Activated T-helper 17 cell treated with anti-CD3 and anti-CD28 coated beads, Interleukin-2, amount 50 U/mL, for 72 hours (primary cell): ENCODE results near the gene TRIP13. TPM values are rescaled to one million over a fixed set of nuclear protein-coding genes. Genes with fewer than 3 reads are reported as not detected.
A peak's percentile ranks its signal among the peaks of the same experiment; 100 is the strongest.

Experiments used
- ATAC-seq: fragments of 150-1000 bp; cut with Tn5 transposase; replicated peaks from 2 replicates; pipeline ENCODE4 v1.10.0; 2021; ENCODE audit warnings: mild to moderate bottlenecking, moderate library complexity
- H3K27ac Mint-ChIP-seq: one replicate; pipeline ENCODE4 v1.8.0; 2022; ENCODE audit warnings: mixed read lengths
- H3K27me3 Mint-ChIP-seq: one replicate; pipeline ENCODE4 v1.8.0; 2022; ENCODE audit warnings: mixed read lengths
- H3K36me3 Mint-ChIP-seq: one replicate; pipeline ENCODE4 v1.8.0; 2022; ENCODE audit warnings: low read depth, mild to moderate bottlenecking, mixed read lengths
- H3K4me1 Mint-ChIP-seq: one replicate; pipeline ENCODE4 v1.8.0; 2022; ENCODE audit warnings: mixed read lengths
- H3K4me3 Mint-ChIP-seq: one replicate; pipeline ENCODE4 v1.8.0; 2022; ENCODE audit warnings: mild to moderate bottlenecking, mixed read lengths
- H3K9me3 Mint-ChIP-seq: one replicate; pipeline ENCODE4 v1.8.0; 2022; ENCODE audit warnings: mixed read lengths
- total RNA-seq, 2 donors: library from RNA; stranded (reverse); gene quantifications; one replicate each; pipeline ENCODE4 v1.2.3, GENCODE V29; 2022

The TRIP13 gene
- total RNA-seq, 2 donors from 2014 or later, result 18.3 to 45.0 TPM

DNA sequence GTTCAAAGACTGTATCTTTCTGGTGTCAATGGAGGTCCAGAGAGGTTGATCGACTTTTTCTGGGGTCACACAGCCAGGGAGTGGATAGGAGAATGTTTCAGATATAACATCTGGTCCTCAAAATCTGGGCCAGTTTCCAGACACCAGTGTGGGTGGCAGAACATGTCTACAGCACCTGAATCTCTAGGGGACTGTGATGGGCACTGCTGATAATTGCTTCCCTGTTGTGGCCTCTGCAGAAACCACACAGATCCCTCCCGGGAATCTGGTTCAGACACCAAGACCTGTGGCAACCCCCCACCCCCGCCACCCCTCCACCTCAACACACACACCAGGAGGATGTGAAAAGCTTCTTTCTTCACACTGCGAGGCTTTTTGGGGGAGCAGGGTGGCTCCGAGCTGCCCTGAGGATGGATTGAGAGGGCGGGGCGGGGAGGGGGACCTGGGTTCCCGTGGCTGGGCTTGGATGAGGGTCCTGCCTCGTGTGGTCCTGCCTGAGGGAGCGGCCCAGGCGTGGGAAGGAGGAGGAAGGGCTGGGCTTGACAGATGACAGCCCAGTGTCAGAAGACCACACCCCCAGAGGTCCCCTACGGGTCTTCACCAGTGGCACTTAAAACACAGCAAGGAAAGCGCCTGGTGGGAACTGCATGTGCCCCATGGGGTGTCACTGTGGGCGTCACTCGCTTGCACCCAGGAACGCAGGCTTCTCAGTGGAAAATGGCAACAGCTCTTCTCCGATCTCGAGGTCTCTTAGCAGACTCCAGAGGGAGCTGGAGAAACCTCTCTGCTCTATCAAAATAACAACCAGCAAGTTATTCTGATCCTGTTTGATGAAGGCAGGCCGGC lies 55.2 kb downstream of the TRIP13 start:
- H3K27ac Mint-ChIP-seq, result no peak overlapping the region
- H3K36me3 Mint-ChIP-seq, result no peaks in the 10 kb centered on the region

DNA sequence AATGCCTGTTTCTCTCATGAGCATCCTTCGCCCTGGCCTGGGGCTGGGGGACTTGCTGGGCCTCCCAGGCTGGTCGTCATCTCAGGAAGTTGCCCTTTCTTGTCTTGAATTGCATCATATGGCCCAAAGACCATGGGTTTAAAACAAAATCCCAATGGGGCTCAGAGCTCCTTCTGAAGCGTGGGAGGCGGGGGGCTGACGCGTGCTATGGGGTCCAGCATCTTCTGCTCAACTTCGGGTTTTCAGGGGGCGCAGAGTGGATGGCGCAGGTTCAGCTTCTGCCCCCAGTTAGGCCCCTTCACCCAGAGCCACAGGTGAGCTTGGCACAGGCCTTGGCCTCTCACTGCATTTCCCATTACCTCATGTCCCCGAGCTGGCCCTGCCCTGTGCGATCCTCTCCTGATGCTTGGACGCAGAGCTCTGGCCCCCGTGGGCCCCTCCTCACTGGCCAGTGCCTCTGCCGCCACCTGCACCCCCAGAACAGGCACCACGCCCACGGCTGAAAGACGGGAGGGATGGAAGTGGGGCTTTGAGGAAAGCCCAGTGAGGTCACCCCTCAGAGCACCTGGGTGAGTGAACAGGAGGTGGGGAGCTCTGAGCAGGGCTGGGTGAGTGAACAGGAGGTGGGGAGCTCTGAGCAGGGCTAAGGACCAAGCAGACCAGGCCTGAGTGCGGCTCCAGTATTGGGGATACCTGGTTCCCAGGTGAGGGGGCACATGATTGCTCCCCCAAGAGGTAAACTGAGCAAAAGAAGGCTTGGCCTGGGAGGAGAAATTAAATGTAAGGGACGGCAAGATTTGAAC lies 56.0 kb downstream of the TRIP13 start:
- H3K27me3 Mint-ChIP-seq, result peaks cover 55% of the 10 kb centered on the region
- H3K27ac Mint-ChIP-seq, result no peak overlapping the region
- no peak overlapping the region for H3K4me3 Mint-ChIP-seq
- no peaks in the 10 kb centered on the region for H3K9me3 Mint-ChIP-seq
- ATAC-seq, result no peak
- H3K36me3 Mint-ChIP-seq, result no peaks in the 10 kb centered on the region
- peaks cover 2% of the 10 kb centered on the region for H3K4me1 Mint-ChIP-seq

More for the DNA sequence above, 55.2 kb downstream of the TRIP13 start:
- peaks cover 4% of the 10 kb centered on the region for H3K4me1 Mint-ChIP-seq
- H3K9me3 Mint-ChIP-seq, result no peaks in the 10 kb centered on the region
- peaks cover 50% of the 10 kb centered on the region for H3K27me3 Mint-ChIP-seq
- no peak overlapping the region for H3K4me3 Mint-ChIP-seq
- no peak for ATAC-seq

DNA sequence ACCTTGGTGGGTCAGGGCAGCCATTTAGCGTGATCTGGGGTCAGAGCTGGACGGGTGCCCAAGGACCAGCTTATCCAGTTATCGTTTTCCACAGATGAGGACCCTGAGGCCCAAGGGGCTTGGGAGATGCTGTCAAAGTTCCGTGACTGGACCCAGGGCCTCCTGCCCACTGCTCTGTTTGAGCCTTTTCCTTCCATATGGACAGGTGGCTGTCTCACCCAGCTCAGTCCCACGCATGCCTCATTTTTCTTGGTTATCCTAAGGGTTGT lies 56.5 kb downstream of the TRIP13 start:
- H3K4me3 Mint-ChIP-seq, result no peak overlapping the region
- no peak for ATAC-seq
- no peaks in the 10 kb centered on the region for H3K9me3 Mint-ChIP-seq
- no peak overlapping the region for H3K27ac Mint-ChIP-seq
- H3K4me1 Mint-ChIP-seq, result no peaks in the 10 kb centered on the region
- H3K36me3 Mint-ChIP-seq, result no peaks in the 10 kb centered on the region
- peaks cover 58% of the 10 kb centered on the region for H3K27me3 Mint-ChIP-seq

DNA sequence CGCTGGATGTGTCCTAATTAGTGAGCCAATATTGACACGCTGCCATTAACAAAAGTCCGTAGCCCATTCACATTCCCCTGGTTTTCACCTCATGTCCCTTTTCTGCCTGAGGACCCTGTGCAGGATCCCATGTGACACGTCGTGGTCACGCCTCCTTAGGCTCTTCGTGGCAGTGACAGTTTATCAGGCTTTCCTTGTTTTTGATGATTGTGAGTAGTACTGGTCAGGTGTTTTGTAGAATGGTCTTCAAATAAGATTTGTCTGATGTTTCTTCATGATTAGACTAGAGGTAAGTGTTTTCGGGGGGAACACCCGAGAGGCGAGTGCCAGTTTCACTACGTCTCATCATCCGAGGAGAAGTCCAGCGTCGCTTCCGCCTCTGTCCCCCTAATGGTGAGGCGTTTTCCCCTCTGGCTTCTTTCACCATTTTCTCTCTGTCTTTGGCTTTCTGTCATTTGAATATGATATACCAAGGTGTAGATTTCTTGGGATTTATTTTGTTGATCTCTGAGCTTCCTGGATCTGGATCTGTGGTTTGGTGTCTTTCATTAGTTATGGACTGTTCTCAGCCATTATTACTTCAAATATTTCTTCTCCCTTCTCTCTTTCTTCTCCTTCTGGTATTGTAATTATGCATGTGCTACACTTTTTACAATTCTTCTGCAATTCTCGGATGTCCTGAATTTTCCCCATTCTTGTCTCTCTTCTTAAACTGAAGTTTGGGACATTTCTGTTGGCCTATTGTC lies 57.3 kb downstream of the TRIP13 start:
- H3K27me3 Mint-ChIP-seq, result peaks cover 53% of the 10 kb centered on the region
- ATAC-seq, result no peak
- H3K4me1 Mint-ChIP-seq, result peaks cover under 1% of the 10 kb centered on the region
- H3K9me3 Mint-ChIP-seq, result no peaks in the 10 kb centered on the region
- H3K4me3 Mint-ChIP-seq, result no peak overlapping the region
- H3K27ac Mint-ChIP-seq, result no peak overlapping the region
- no peaks in the 10 kb centered on the region for H3K36me3 Mint-ChIP-seq

DNA sequence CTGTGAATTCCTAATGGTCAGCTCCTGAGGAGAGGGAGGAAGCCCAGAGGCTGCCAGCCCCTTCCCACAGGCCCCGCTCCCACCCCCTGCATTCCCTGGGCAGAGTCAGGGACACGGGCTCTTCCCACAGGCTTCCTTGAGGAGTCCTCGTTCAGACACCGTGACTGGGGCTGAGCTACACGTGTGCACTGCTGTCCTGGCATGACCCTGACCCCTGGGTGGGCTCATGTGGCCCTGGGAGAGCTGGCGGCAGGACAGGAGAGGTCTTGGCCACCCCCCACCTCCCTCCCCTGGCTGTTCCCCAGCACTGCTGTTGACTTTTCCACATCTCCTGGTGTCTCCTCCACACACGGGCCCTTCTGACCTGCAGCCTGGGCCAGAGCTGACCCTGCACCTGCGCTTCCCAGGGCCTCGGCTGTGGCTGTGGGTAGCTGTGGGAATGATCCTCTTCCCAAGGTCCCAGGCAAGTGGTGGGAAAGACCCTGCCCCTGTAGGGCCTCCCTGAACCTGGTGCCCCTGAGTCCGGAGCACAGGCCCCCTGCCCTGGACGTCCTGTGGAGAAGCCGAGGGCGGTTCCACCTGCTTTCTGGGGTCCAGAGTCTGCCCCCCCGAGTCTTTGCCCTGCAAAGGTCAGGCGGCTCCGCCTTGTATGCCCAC lies 59.4 kb downstream of the TRIP13 start:
- Mint-ChIP-seq H3K36me3 (no peaks in the 10 kb centered on the region), H3K27ac (no peak overlapping the region), H3K27me3 (peaks cover 58% of the 10 kb centered on the region), H3K9me3 (no peaks in the 10 kb centered on the region), H3K4me1 (peaks cover 11% of the 10 kb centered on the region), H3K4me3 (no peak overlapping the region)
- no peak for ATAC-seq

DNA sequence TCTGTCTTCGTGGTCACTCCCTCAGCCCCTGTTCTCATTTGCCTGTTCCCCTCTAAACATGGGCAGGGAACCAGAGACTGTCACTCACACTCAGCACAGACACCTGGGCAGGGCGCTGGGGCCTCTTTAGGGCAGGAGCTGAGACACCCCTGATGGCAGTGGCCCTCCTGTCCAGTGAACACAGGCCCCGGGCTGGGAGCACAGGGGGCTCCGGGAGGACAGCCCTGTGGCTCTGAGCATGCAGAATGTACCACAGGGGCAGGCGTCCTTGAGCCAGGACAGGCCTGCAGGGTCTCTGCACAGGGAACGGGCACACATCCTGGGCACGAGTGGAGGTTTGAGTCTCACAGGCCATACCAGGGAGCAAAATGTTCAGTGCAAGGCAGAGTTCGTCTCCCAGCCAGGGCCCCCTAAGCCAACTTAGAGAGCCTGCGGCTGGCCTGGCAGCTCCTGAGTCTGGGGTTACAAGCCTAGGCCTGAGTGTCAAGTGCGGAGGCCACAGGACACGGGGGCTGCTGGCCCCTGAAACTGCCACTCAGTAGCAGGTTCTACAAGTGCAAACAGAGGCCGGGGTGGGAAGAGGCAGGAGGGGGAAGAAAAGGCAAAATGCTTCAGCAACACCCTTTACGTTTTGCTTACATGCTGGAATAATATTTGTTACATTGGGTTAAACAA lies 60.0 kb downstream of the TRIP13 start:
- Mint-ChIP-seq H3K36me3 (no peaks in the 10 kb centered on the region), H3K9me3 (no peaks in the 10 kb centered on the region), H3K27me3 (peaks cover 55% of the 10 kb centered on the region), H3K27ac (no peak overlapping the region), H3K4me3 (no peak overlapping the region), H3K4me1 (peaks cover 11% of the 10 kb centered on the region)
- ATAC-seq, result no peak

DNA sequence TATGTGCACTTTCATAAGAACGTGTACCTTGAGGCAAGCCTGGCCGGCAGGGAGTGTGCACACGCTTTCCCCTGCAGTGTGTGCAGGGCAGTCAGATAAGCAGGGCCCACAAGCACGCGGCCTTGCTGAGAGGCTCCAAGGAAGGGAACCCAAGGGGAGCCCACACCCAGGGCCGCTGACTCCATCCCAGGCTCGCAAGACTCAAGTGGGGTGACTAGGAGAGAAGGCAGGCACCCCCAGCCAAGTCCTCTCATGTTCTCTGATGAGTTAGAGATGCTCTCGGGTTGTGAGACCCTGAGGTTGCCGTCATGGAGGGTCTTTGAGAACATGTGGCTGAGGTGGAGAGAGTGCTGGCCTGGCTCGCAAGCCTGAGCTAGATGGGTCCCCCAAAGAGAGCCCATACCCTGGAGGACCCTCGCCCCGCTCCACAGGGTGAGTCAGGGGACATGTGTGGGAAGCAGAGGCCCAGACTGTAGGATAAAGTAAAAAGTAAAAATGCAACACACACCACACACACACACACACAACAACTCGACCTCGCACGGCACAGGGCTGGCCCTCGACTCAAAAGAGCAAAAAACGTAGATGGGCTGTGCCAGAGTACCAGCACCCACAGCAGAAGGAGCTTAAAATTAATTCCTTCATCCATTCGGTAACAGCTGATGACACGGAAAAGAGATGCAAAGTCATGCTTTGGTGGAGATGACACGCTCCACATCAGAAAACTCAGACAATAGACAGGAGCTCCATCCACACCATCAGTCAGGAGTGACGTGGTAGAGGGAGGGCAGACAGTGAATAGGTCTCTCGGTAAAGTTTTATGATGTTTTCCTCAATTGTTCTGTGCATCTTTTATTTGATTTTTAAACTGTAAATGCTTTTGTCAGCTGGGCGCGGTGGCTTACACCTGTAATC lies 61.1 kb downstream of the TRIP13 start:
- no peaks in the 10 kb centered on the region for H3K36me3 Mint-ChIP-seq
- H3K27ac Mint-ChIP-seq, result no peak overlapping the region

DNA sequence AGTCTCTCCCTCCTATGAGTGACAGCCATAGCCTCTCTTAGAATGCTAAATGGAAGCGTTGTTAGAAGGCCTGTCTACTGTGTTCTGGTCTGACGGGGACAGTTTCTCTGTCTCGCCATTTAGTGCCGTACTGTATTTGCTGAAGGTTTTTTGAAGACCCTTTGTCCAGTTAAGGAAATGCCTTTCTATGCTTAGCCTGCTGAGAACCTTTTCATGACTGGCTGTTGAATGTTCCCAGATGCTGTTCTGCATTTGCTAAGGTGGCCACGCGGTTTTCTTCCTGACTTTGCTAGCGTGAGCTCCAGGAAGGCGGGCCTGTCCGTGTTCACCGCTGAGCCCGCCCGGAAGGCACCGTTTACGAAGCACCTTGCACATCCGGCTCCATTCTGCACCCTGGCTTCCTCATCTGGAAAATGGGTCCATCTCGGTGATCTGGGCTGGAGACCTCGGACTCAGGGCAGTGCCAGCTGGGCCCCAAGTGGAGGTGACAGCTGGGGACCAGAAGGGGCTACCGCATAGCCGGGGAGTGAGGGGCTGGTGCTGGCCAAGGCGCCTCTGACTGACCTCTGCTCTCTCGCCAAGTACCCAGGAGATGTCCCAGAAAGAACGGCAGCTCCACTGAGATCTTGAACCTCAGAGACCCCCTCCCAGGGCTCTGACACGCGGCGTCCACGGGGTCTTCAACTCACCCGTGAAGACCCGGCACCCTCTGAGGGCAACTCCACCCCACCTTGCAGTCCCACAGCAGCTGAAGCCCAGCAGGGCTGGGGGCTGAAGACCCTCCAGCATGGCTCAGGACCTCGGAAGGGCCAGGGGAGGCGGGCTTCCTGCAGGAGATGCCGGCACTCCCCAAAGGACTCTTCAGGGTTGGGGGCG lies 63.4 kb downstream of the TRIP13 start:
- no peaks in the 10 kb centered on the region for H3K9me3 Mint-ChIP-seq
- no peak for ATAC-seq
- peak overlapping the region; percentile 53 for H3K4me3 Mint-ChIP-seq
- H3K4me1 Mint-ChIP-seq, result peaks cover 11% of the 10 kb centered on the region
- H3K36me3 Mint-ChIP-seq, result no peaks in the 10 kb centered on the region
- peaks cover 37% of the 10 kb centered on the region for H3K27me3 Mint-ChIP-seq
- H3K27ac Mint-ChIP-seq, result no peak overlapping the region

More for the DNA sequence above, 61.1 kb downstream of the TRIP13 start:
- no peak for ATAC-seq
- Mint-ChIP-seq H3K4me3 (no peak overlapping the region), H3K27me3 (peaks cover 52% of the 10 kb centered on the region), H3K9me3 (no peaks in the 10 kb centered on the region), H3K4me1 (peaks cover 11% of the 10 kb centered on the region)

DNA sequence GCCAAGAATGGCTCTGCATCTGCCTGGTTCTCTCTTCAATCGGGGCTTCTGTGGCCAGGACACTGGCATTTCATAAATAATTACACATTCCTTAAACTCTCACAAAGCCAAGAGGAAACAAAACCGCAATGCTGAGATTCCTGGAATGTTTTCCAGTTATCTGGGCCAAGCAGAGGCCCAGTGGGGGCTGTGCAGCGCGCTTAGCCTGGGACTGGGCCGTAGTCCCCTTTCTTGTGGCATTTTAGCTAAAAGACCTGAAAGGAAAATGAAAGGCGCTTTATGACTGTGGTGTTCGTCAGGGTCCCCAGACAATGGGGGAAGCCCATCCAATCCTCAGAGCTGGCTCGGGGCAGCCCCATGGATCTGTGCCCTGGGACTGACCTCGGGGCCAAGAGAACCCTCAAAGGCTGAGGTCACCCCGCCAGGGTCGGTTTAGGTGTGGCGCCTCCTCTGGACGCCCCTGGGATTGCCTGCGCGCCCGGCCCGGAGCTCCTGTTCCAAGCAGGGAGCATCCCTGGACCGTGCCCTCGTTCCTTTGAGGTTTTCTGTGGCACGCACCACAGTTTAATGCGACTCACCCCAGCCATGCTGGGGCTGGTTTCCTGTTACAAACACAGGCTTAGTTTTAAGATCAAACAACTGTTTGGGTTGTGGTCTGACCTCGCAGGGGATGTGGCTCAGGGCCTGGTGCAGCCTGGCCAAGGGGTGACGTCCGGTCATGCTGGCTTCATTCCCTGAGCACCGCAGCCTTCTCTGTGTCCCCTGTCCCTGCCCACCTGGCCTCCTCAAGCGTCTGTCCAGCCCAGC lies 64.5 kb downstream of the TRIP13 start:
- no peaks in the 10 kb centered on the region for H3K36me3 Mint-ChIP-seq
- peaks cover 11% of the 10 kb centered on the region for H3K4me1 Mint-ChIP-seq
- peaks cover 32% of the 10 kb centered on the region for H3K27me3 Mint-ChIP-seq
- H3K9me3 Mint-ChIP-seq, result no peaks in the 10 kb centered on the region
- H3K4me3 Mint-ChIP-seq, result peak overlapping the region; percentile 53
- ATAC-seq, result peak; percentile 85
- H3K27ac Mint-ChIP-seq, result peak overlapping the region; percentile 25

DNA sequence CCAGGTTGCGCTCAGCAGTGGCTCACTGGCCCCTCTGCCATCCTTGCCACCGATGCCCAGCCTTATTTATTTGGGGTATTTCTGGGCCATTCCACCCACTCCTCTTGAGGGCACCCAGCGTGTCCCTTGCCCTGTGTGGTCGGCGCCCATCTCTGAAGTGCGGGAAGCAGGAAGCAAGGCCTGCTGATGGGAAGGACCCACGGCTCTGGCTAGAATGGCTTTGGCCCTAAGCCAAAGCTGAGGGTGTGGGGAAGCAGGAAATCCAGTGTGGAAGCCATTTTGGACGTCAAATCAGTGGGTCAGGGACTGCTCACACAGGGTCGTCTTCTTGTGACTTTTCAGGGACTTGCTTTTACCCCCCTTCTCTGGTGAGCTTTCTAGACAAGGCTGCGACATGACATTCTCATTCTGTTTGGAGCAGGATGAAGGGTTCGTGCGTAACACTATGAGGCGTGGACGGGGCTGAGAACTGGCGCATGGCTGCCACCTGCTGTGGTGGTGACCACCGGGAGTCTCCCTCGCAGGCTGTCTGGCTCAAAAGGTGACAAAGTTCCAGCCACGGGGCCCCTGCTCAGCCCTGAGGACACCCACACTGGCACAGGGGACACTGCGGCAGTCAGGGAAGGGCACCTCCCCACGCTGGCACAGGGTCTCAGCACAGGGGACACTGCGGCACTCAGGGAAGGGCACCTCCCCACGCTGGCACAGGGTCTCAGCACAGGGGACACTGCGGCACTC lies 65.2 kb downstream of the TRIP13 start:
- Mint-ChIP-seq H3K4me3 (peak overlapping the region; percentile 53), H3K27me3 (peaks cover 32% of the 10 kb centered on the region), H3K4me1 (peaks cover 11% of the 10 kb centered on the region), H3K27ac (no peak overlapping the region), H3K9me3 (no peaks in the 10 kb centered on the region), H3K36me3 (no peaks in the 10 kb centered on the region)
- no peak for ATAC-seq
